HG03354 (cell line): ENCODE data around the gene DOCK2.
"Not testable (repeated sequence)": the region's sequence is repeated elsewhere in the genome, so short reads cannot be mapped to it uniquely, and the experiment has no call there.

ENCODE experiments used
- ATAC-seq: cut with Tn5 transposase; IDR thresholded peaks from one replicate; pipeline ENCODE4 v1.9.1; 2021; ENCODE audit warnings: mild to moderate bottlenecking; ENCODE audit not compliant: unreplicated experiment, poor library complexity, severe bottlenecking

DOCK2 gene

DNA sequence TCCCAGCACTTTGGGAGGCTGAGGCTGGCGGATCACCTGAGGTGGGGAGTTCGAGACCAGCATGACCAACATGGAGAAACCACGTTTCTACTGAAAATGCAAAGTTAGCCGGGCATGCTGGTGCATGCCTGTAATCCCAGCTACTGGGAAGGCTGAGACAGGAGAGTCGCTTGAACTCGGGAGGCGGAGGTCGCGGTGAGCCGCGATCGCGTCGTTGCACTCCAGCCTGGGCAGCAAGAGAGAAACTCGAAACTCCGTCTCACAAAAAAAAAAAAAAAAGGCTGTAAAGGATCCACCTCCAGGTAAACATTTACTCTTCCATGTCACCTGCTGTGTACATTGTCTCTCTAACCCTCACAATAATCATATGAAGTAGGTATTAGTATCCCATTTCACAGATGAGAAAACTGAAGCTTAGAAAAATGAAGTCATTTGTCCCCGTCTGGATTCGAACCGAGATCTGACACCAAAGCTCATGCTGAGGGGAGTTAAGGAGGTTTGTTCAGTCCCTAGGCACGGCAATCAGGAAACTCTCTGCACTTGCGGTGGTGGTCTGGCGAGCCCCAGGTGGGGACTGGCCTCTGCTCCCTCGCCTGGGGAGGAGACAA lies 494 bp upstream of the DOCK2 start:
- ATAC-seq = no peak

DNA sequence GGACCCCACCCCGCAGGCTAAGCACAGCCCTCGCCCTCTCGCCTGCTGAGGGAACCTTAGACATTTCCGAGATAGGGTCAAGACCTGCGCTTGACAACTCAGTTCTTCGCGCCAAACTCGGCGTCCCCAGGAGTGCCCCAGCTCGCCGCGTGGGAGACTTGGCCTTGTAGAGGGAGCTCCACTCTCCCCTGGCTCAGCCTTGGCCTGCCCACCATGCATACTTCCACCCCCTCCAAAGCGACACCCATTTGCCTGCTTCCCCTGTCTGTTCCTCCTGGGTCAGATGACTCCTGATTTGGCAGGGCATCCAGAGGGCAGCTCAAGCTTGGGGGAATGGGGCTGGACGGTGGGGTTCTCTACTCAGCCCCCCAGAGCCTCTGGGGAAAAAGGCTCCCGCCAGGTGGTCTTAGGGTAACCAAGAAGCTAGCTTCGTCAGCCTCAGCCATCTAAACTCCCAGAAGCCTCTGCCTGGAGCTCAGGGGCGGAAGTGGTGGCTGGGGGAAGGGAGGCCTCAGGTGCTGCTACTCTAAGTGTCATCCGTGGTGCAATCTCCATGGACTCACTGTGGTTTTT lies 560 bp downstream of the DOCK2 start:
- ATAC-seq = peak; percentile 65

DNA sequence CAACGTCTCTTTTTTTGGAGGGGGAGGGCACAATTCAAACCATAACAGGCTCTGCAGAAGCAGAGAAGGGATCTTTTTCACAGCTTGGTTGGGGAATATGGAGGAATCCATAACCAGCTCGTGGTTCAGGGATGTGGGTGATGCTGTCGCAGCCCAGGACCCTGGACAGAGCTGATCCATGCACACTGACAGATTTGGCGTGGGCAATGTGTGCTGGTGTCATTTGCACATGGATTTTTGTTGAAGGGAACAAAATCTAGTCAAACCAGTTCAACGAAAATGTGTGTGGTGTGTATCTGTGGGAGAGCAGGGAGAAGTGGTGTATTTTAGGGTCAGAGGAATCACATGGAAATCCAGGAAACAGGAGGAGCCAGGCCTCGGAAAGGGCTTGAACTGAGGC lies 4.2 kb downstream of the DOCK2 start:
- no peak for ATAC-seq

GRCh38 chr5:169646856-169647255 lies 9.8 kb downstream of the DOCK2 start:
- ATAC-seq = peak; percentile 49

GRCh38 chr5:169647566-169647965 lies 10.5 kb downstream of the DOCK2 start:
- peak; percentile 58 for ATAC-seq

DNA sequence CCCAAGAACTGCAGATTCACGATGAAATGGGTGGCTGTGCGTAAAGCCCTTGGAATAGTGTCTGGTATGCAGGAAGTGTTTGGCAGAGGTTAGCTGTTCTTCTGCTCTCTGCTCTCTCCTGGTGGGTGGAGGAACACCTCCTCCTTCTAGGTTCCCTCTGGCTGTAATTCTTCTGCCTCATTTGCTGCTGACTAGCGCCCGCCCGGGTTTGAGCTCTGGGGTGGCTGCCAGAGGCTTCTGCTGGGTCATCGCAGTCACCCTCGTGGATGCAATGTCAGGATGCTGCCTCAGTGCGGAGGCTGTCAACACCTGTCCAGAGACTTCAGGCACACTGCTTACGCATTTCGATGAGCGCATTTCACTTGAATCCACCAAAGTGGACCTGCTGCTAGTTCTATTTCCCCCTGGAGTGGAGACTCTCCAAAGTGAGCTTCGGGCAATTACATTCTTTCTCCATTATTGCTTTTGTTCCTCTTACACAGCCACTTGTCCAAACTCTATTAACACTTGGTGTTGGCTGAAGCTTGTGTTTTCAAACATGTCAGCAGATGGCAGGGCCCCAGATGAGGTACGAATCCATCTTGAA lies 11.7 kb downstream of the DOCK2 start:
- no peak for ATAC-seq

GRCh38 chr5:169649486-169649885 lies 12.4 kb downstream of the DOCK2 start:
- ATAC-seq = no peak

DNA sequence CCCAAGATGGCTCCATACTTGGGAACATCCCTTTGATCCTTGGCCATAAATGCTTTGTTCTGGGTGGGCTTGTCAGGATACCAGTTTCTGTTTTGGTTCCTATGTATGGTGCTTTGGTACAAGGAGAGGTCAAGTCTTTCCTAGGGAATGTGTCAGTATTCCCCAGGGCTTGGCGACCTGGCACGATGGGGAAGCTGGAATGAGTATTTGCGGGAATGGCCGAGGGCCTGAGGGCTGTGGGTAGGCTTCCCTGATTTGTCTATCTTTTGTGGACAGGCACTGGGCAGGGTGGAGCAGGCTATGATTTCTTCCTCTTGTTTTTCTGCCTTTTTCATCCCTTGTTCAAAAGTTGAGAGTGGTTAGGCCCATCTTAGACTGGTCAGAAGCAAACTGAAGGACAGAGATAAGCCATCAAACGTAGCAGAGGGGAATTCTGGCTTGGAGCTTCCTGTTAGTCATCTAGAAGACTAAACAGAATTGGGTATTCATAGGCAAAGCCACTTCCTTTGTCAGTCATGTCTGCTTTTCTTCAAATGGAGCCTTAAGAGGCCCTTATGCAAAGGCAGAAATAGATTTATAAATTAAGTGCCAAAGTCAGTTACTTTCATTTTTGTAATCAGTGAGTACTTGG lies 13.7 kb downstream of the DOCK2 start:
- ATAC-seq = peak; percentile 59

DNA sequence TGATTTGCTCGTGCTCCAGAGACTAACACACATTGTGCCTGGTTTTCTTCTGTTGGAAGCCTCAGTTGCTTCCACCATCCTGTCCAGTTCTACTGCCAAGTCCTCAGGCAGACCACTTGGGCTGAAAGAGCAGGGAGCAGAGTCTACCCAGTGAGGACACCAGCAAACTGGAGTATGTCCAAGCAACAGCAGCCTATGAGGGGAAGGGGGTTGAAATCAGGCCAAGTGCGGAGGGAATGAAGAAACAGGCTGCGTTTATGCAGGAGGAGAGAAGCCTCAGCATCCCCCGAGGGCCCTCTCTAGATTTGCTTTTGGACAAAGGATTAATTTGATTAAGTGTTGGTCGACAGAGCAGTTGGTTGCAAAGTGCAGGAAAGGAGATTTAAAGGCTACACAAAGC lies 14.5 kb downstream of the DOCK2 start:
- ATAC-seq = no peak

DNA sequence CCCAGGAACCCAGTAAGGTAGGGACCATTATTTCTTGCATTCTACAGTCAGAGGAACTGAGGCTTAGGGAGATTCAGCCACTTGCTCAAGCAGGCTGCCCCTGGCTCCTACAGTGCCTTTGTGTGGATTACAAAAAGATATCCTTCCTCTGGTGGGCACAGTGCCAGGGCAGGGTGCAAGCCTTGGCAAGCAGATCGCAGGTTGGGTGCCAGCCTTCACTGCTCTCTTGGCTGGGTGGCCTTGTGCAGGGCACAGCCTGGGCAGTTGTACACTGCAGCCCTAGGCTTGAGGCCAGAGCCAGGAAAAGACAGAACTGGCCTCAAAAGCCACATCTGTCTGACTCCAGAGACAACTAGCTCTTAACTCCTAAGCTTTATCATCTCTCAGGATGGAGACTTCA lies 15.0 kb downstream of the DOCK2 start:
- ATAC-seq = no peak

DNA sequence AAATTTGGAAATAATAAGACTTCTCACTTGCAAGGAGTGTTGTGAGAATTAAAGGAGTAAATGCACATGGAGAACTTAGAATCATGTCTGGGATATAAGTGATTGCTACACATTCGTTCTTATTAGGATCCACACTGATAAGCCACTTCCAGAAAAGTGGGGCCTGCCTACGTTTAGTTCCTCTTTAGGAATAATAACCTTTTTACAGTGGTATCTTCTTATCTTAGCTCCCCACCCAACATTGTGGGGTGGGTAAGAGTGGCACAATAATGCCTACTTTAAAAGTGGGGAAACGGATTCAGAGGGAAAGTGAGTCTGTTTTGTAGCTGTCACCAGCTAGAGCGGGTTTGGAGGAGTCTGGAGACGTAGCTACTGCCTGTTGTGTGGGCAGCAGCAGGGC lies 16.0 kb downstream of the DOCK2 start:
- ATAC-seq = no peak

DNA sequence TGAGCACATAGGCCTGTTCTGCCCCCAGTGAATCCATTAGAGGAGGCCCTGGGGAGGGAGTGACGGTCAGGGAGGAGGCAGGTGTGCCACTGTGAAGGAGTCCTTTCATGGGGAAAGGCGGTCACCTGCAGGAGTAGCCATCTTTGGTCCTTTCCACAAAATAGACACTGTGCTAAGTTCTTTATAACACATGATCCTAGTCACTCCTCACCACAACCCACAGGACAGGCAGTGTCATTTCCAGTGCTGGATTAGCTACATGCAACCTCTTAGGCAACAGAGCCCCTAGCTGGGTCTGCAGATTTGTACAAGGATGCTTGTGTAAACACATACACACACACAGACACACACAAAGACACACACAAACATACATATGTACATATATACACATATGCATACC lies 18.3 kb downstream of the DOCK2 start:
- no peak for ATAC-seq

DNA sequence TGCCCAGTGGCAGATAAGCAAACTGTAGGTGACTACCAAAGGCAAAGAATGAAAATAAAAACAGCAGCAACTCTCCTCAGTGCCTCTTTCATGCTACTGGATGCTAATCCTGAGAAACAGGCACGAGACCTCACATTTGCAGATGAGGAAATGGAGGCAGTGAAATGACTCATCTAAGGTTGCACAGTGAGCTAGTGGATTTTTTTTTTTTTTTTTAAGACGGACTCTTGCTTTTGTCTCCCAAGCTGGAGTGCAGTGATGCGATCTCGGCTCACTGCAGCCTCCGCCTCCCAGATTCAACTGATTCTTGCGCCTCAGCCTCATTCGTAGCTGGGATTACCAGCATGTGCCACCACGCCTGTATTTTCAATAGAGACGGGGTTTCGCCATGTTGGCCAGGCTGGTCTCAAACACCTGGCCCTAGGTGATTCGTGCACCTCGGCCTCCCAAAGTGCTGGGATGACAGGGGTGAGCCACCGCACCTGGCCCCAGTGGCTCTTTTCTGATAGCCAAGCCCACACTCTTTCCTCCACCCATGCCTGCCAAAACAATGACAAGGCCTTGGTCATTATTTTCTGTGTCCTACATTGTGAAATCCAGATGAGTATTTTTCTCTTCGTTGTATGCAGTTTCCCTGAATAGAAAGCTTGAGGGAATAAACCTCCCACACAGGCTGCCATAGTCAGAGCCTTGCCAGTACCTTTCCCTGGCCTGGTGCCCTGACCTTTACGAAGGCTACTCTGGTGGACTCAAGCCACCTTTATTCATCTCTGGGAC lies 19.2 kb downstream of the DOCK2 start:
- ATAC-seq = peak; percentile 83

DNA sequence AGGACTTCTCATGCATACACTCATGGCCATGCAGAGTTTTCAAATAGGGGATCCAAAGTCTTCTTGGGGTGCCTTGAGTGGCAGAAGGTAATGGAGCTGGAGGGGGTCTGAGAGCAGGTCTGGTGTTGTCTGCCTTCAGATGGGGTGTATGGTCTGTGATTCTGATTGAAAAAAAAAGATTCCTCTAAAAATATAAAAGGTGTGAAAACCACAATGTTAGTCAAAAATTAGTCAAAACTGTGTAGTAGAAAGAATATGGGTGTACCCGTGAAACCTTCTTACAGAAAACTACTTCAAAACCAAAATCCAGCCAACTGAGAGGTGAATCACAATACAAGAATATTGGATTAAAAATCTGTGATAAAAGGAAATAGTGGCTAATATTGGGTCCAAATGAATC lies 20.1 kb downstream of the DOCK2 start:
- no peak for ATAC-seq

DNA sequence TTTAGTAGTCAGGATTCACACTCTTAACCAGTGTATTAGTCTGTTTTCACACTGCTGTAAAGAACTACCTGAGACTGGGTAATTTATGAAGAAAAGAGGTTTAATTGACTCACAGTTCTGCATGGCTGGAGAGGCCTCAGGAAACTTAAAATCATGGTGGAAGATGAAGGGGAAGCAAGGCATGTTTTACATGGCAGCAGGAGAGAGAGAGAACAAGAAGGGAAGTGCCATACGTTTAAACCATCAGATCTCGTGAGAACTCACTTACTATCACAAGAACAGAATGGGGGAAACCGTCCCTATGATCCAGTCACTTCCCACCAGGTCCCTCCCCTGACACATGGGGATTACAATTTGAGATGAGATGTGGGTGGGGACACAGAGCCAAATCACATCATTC lies 25.4 kb downstream of the DOCK2 start:
- ATAC-seq = not testable (repeated sequence)

DNA sequence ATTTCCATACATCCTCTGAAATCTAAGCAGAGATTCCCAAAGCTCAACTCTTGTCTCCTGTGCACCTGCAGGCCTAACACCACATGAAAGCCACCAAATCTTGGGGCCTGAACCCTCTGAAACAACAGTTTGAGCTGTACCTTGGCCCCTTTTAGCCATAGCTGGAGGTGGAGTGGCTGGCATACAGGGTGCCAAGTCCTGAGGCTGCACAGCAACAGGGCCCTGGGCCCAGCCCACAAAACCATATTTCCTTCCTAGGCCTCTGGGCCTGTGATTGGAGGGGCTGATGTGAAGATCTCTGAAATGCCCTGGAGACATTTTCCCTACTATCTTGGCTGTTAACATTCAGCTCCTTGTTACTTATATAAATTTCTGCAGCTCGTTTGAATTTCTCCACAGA lies 26.5 kb downstream of the DOCK2 start:
- no peak for ATAC-seq

DNA sequence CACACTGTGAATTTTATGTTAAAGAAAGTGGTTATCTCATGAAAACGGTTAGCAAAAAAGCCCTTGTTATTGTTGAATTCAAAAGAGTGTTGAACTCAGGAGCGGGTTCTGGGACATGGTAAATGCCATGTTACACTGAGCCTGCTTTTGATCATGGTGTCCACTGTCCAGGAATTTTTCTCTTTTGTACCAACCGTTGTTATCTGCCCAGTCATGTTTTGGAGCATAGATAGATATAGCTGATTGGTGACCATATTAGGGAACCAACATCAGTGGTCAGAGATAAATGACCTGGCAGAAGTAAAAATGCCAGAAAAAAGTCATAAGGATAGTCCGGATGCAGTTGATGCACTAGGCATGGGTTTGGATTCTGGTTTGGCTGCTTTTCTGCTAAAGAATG lies 29.3 kb downstream of the DOCK2 start:
- no peak for ATAC-seq

DNA sequence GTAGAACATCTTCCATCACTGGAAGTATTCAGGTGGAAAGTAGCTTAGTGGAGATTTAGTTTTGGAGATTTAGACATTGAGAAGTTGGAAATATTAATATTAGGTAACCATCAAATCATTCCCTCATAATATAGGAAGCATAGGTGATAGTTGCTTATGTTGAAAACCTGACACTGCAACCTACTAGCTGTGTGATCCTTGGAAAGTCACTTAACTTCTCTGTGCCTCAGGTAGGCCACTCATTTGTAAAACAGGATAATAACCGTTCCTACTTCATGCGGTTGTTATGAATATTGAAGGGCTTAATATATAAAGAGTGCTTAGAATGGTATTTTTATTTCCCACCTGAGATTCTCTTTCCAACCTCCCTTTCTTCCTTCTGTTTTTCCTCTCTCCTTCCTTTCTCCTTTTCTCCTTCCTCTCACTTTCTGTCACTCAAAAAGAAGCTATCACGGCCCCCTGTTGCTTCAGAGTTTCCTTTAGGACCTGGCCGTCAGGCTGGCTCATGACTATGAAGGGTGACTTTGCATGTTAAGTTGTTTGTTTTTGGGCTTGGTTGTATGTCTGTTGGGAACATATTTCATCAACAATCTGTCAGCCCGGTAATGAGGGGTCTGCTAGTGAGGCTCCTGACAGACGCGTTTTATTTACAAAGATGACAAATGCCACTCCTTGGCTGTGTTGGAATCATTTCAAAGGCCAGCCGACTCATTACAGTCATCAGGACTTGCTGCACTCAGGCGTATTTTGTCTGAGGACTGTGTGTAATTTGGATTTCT lies 31.0 kb downstream of the DOCK2 start:
- no peak for ATAC-seq

DNA sequence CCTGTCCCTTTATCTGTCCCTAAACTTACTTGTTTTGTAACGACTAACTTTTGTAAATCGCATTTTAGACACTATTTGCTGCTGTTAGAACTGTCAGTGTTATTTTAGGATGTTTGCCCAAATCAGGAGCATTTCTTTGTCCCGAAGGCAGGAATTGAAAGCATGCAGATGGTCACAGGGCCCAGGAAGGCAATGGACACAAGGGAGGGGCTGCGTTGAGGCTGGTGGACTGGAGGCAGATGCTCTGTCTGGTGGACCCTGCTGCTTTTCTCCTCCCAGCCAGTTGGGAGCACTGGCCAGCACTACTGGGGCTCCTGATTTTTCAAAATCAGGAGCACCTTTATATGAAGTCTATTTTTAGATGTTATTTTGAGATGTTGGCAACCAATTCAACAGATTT lies 31.7 kb downstream of the DOCK2 start:
- ATAC-seq = no peak
